Endothelial cell (in vitro differentiated cells): ENCODE results near the gene PPIA. TPM values are rescaled to one million over a fixed set of nuclear protein-coding genes. Genes with fewer than 3 reads are reported as not detected.
"Not testable (repeated sequence)": the region's sequence is repeated elsewhere in the genome, so short reads cannot be mapped to it uniquely, and the experiment has no call there.

Experiments
- DNase-seq: peaks from one replicate; pipeline ENCODE4 v3.0.0; 2021; ENCODE audit warnings: low spot score
- H3K27ac Mint-ChIP-seq: one replicate; pipeline ENCODE4 v1.8.0; 2021; ENCODE audit warnings: mixed read lengths, inconsistent platforms; ENCODE audit not compliant: unreplicated experiment
- H3K27me3 Mint-ChIP-seq: one replicate; pipeline ENCODE4 v1.8.0; 2021; ENCODE audit warnings: mild to moderate bottlenecking, moderate library complexity, mixed read lengths, inconsistent platforms; ENCODE audit not compliant: unreplicated experiment
- H3K36me3 Mint-ChIP-seq: one replicate; pipeline ENCODE4 v1.8.0; 2021; ENCODE audit warnings: mild to moderate bottlenecking, low read depth, mixed read lengths, inconsistent platforms; ENCODE audit not compliant: unreplicated experiment
- H3K4me1 Mint-ChIP-seq: one replicate; pipeline ENCODE4 v1.8.0; 2021; ENCODE audit warnings: mild to moderate bottlenecking, mixed read lengths, inconsistent platforms; ENCODE audit not compliant: unreplicated experiment
- H3K4me3 Mint-ChIP-seq: one replicate; pipeline ENCODE4 v1.8.0; 2021; ENCODE audit warnings: mild to moderate bottlenecking, mixed read lengths, inconsistent platforms; ENCODE audit not compliant: unreplicated experiment
- H3K9me3 Mint-ChIP-seq: one replicate; pipeline ENCODE4 v1.8.0; 2021; ENCODE audit warnings: mixed read lengths, inconsistent platforms; ENCODE audit not compliant: unreplicated experiment
- CTCF ChIP-seq: fragments of 200-600 bp; sonication (generic); IDR thresholded peaks from one replicate; pipeline ENCODE4 v1.5.0; 2021; ENCODE audit warnings: antibody characterized with exemption; ENCODE audit not compliant: unreplicated experiment
- total RNA-seq: library from RNA; stranded (reverse); fragmentation: NEBNext Ultra II Directional; extraction: Animal tissue kit (Norgen Biotek cat#: 25700); gene quantifications from one replicate; pipeline ENCODE4 v1.2.1, GENCODE V29; 2021; ENCODE audit not compliant: unreplicated experiment

PPIA gene
- total RNA-seq, 1 donor from 2014 or later, result 1,721 TPM

- H3K9me3 Mint-ChIP-seq, result no peaks in the 10 kb centered on the region
Observed at GRCh38 chr7:44775383-44776107, 20.9 kb upstream of the PPIA start.

GRCh38 chr7:44776211-44776610 is 20.3 kb upstream of the PPIA start:
- DNase-seq, result no peak
- H3K27me3 Mint-ChIP-seq, result peaks cover 2% of the 10 kb centered on the region
- TF ChIP-seq CTCF, result no peak
- H3K4me3 Mint-ChIP-seq, result no peak overlapping the region
- H3K4me1 Mint-ChIP-seq, result no peaks in the 10 kb centered on the region
- H3K9me3 Mint-ChIP-seq, result no peaks in the 10 kb centered on the region
- H3K36me3 Mint-ChIP-seq, result no peaks in the 10 kb centered on the region
- no peak overlapping the region for H3K27ac Mint-ChIP-seq

More at GRCh38 chr7:44775383-44776107, 20.9 kb upstream of the PPIA start:
- no peak overlapping the region for H3K27ac Mint-ChIP-seq
- no peak overlapping the region for H3K4me3 Mint-ChIP-seq
- TF ChIP-seq CTCF, result no peak
- DNase-seq, result no peak
- no peaks in the 10 kb centered on the region for H3K4me1 Mint-ChIP-seq
- H3K27me3 Mint-ChIP-seq, result peaks cover 2% of the 10 kb centered on the region
- no peaks in the 10 kb centered on the region for H3K36me3 Mint-ChIP-seq

GRCh38 chr7:44782460-44782859 is 14.0 kb upstream of the PPIA start:
- peaks cover 5% of the 10 kb centered on the region for H3K36me3 Mint-ChIP-seq
- TF ChIP-seq CTCF, result no peak
- peak overlapping the region; percentile 16 for H3K27ac Mint-ChIP-seq
- no peak for DNase-seq
- peaks cover 2% of the 10 kb centered on the region for H3K27me3 Mint-ChIP-seq
- peaks cover 6% of the 10 kb centered on the region for H3K9me3 Mint-ChIP-seq
- H3K4me3 Mint-ChIP-seq, result no peak overlapping the region
- no peaks in the 10 kb centered on the region for H3K4me1 Mint-ChIP-seq

- H3K9me3 Mint-ChIP-seq, result peaks cover 6% of the 10 kb centered on the region
- no peak for DNase-seq
- H3K27ac Mint-ChIP-seq, result no peak overlapping the region
- H3K4me1 Mint-ChIP-seq, result no peaks in the 10 kb centered on the region
- H3K4me3 Mint-ChIP-seq, result peak overlapping the region; percentile 65
- H3K36me3 Mint-ChIP-seq, result peaks cover 5% of the 10 kb centered on the region
- H3K27me3 Mint-ChIP-seq, result peaks cover 2% of the 10 kb centered on the region
- no peak for TF ChIP-seq CTCF
Observed at GRCh38 chr7:44783407-44783806, 13.1 kb upstream of the PPIA start.

GRCh38 chr7:44784364-44784763 is 12.1 kb upstream of the PPIA start:
- H3K4me1 Mint-ChIP-seq, result no peaks in the 10 kb centered on the region
- H3K4me3 Mint-ChIP-seq, result no peak overlapping the region
- H3K27me3 Mint-ChIP-seq, result peaks cover 2% of the 10 kb centered on the region
- peaks cover 5% of the 10 kb centered on the region for H3K36me3 Mint-ChIP-seq
- H3K27ac Mint-ChIP-seq, result no peak overlapping the region
- H3K9me3 Mint-ChIP-seq, result peaks cover 6% of the 10 kb centered on the region
- TF ChIP-seq CTCF, result no peak
- no peak for DNase-seq

- H3K9me3 Mint-ChIP-seq, H3K27me3 Mint-ChIP-seq, H3K4me3 Mint-ChIP-seq, H3K27ac Mint-ChIP-seq, H3K36me3 Mint-ChIP-seq, H3K4me1 Mint-ChIP-seq, DNase-seq: not testable (repeated sequence)
Observed at GRCh38 chr7:44785218-44785617, 11.3 kb upstream of the PPIA start.
